ENCODE data around the gene C6orf136. TPM values are rescaled to one million over a fixed set of nuclear protein-coding genes. Genes with fewer than 3 reads are reported as not detected.
A peak's percentile ranks its signal among the peaks of the same experiment; 100 is the strongest.

Gene C6orf136
- total RNA-seq, 1 experiment from 2014 or later = 25.4 TPM

DNA sequence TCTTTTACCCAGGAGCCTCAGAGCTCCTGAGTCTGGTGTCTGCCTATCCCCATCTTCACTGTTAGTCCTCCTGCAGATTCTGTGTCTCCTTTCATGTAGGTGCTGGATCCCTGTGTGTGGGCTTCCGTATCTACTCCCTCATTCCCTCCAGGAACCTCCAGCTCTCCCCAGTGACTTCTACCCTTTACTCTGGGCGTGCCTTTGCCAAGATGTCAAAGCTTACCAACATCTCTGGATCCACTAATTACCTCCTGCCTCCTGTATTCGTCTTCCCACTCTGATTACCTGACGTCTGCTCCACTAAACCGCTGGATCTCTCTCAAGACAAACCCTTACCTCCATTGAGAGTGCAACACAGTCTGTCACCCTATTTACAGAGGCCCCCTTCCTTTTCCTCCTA is 2.2 kb upstream of the C6orf136 start:
- Histone ChIP-seq H3K9me3 (no peaks in the 10 kb centered on the region), H3K36me3 (ENCODE audit: control insufficient read depth, insufficient read depth, low read length) (peaks cover 3% of the 10 kb centered on the region), H3K4me3 (ENCODE audit: low read depth, low read length) (no peak overlapping the region), H3K27me3 (replicated peaks; ENCODE audit: control insufficient read depth, insufficient read depth, low read length) (no peaks in the 10 kb centered on the region), H3K4me1 (peaks cover 4% of the 10 kb centered on the region; the same call in 1 of the 2 replicates)
- BruUV-seq (replicated peaks) = no TSS peak
- H3K27me3 Mint-ChIP-seq (ENCODE audit: insufficient read depth, unreplicated experiment) = no peaks in the 10 kb centered on the region
- ChIA-PET POLR2A (interaction anchor here (0.6 kb wide), 1 partner anchor 177 kb away, joined by 4 read pairs; no protein-coding TSS in a partner anchor), CTCF (interaction anchor here (0.6 kb wide), 1 partner anchor 487 kb away, joined by 7 read pairs; no protein-coding TSS in a partner anchor)
- H3K27ac Mint-ChIP-seq (ENCODE audit: unreplicated experiment) = no peak overlapping the region
- intact Hi-C loops (cut with micrococcal nuclease; ENCODE audit: unreplicated experiment) = no loop called here
- no peak for DNase-seq
- H3K4me3 Mint-ChIP-seq (ENCODE audit: unreplicated experiment) = no peak overlapping the region
- H3K4me1 Mint-ChIP-seq (ENCODE audit: low read depth, unreplicated experiment) = peaks cover 25% of the 10 kb centered on the region
- H3K36me3 Mint-ChIP-seq (ENCODE audit: insufficient read depth, unreplicated experiment) = peaks cover 53% of the 10 kb centered on the region
- TF ChIP-seq, protein P1, sequence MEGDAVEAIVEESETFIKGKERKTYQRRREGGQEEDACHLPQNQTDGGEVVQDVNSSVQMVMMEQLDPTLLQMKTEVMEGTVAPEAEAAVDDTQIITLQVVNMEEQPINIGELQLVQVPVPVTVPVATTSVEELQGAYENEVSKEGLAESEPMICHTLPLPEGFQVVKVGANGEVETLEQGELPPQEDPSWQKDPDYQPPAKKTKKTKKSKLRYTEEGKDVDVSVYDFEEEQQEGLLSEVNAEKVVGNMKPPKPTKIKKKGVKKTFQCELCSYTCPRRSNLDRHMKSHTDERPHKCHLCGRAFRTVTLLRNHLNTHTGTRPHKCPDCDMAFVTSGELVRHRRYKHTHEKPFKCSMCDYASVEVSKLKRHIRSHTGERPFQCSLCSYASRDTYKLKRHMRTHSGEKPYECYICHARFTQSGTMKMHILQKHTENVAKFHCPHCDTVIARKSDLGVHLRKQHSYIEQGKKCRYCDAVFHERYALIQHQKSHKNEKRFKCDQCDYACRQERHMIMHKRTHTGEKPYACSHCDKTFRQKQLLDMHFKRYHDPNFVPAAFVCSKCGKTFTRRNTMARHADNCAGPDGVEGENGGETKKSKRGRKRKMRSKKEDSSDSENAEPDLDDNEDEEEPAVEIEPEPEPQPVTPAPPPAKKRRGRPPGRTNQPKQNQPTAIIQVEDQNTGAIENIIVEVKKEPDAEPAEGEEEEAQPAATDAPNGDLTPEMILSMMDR (IDR thresholded peaks at IDR 0.05; ENCODE audit: insufficient read depth in 1 of 2, low read depth in 1 of 2, low read length in 1 of 2, severe bottlenecking in 1 of 2, unreplicated experiment in 1 of 2) = no peak
- H3K9me3 Mint-ChIP-seq (ENCODE audit: unreplicated experiment) = no peaks in the 10 kb centered on the region

DNA sequence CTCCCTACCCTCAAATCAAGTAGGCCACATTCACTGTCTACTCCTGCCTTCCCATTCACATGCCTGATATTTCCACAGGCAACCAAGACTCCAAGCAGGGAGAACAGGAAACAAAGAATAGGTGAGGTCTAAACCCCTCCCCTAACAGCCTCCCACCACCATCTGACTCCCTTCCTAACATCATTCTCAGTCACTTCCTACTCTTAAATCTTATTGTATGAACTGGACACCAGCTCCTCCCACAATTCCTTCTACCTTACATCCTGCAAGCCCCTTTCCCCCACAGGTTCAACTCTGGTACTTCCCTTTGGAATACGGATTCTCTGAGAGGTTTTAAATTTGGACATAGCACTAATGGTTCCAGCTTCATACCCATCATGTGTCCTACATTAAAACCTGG is 944 bp upstream of the C6orf136 start:
- TF ChIP-seq, protein P1 (IDR thresholded peaks at IDR 0.05; ENCODE audit: insufficient read depth in 1 of 2, low read depth in 1 of 2, low read length in 1 of 2, severe bottlenecking in 1 of 2, unreplicated experiment in 1 of 2) = no peak
- Mint-ChIP-seq H3K4me3 (ENCODE audit: unreplicated experiment) (peak overlapping the region; percentile 82), H3K9me3 (ENCODE audit: unreplicated experiment) (no peaks in the 10 kb centered on the region), H3K36me3 (ENCODE audit: insufficient read depth, unreplicated experiment) (peaks cover 49% of the 10 kb centered on the region), H3K4me1 (ENCODE audit: low read depth, unreplicated experiment) (peaks cover 22% of the 10 kb centered on the region), H3K27me3 (ENCODE audit: insufficient read depth, unreplicated experiment) (no peaks in the 10 kb centered on the region), H3K27ac (ENCODE audit: unreplicated experiment) (peak overlapping the region; percentile 67)
- H3K4me1 ChIP-seq = peaks cover 4% of the 10 kb centered on the region; the same call in 1 of the 2 replicates
- POLR2A ChIA-PET = interaction anchor here (1.1 kb wide), 1 partner anchor 75 kb away, joined by 3 read pairs; the partner anchor contains the start of gene ABCF1
- H3K4me3 ChIP-seq (ENCODE audit: low read depth, low read length) = no peak overlapping the region
- DNase-seq = no peak
- BruUV-seq (replicated peaks) = no TSS peak
- H3K36me3 ChIP-seq (ENCODE audit: control insufficient read depth, insufficient read depth, low read length) = peaks cover 2% of the 10 kb centered on the region
- H3K9me3 ChIP-seq = no peaks in the 10 kb centered on the region
- CTCF ChIA-PET = no interaction called here
- no peaks in the 10 kb centered on the region for H3K27me3 ChIP-seq (replicated peaks; ENCODE audit: control insufficient read depth, insufficient read depth, low read length)
- intact Hi-C loops (cut with micrococcal nuclease; ENCODE audit: unreplicated experiment) = loop anchor here (2.0 kb wide), 2 partner anchors 27 to 77 kb away; partner anchors contain the start of gene DHX16

DNA sequence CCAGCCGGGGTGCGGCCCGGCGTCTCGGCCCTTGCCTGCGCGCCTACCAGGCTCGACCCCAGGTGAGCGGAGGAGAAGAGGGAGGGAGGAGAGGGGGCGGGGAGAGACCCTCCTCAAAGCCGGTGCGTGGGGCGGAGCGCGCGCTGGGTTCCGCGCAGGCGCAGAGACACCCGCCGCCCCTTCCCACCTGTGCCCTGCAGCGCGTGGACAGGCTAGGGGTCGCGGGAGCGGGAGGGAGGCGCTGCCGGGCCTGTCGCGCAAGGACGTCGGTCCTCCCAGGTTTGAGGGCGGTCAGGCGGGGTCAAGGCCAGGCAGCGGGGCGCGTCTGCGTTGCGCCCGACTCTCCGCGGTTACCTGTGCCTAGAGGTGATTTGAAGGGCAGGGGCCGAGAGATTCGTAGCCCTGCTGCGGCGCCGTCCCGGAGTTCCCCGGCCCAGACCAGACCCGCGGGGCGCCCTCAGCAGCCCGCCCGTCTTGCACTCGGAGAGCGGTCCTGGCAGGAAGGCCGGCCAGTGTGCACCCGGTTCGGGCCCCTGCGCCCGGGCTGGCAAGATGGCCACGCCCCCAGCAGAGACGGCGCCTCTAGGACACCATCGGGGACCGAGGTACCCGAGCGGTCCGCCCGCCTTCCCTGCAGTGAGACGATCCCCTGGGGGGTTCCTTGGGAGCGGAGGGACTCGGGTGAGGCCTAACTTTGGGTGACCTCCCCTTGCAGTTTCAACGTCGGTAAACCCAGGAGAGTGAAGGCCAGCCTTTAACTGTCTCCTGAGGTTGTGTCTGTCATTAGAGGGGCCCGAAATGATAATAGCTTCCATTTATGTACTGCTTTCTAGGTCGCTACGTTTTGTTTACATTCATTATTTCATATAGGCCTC is 546 bp downstream of the C6orf136 start:
- Histone ChIP-seq H3K4me1 (no peaks in the 10 kb centered on the region), H3K4me3 (ENCODE audit: low read depth, low read length) (peak overlapping the region; percentile 83), H3K9me3 (no peaks in the 10 kb centered on the region), H3K27me3 (replicated peaks; ENCODE audit: control insufficient read depth, insufficient read depth, low read length) (no peaks in the 10 kb centered on the region), H3K36me3 (ENCODE audit: control insufficient read depth, insufficient read depth, low read length) (peaks cover 2% of the 10 kb centered on the region; the same call in 1 of the 2 replicates)
- Mint-ChIP-seq H3K27ac (ENCODE audit: unreplicated experiment) (peak overlapping the region; percentile 67), H3K27me3 (ENCODE audit: insufficient read depth, unreplicated experiment) (no peaks in the 10 kb centered on the region), H3K36me3 (ENCODE audit: insufficient read depth, unreplicated experiment) (peaks cover 61% of the 10 kb centered on the region), H3K4me3 (ENCODE audit: unreplicated experiment) (peak overlapping the region; percentile 82), H3K9me3 (ENCODE audit: unreplicated experiment) (no peaks in the 10 kb centered on the region), H3K4me1 (ENCODE audit: low read depth, unreplicated experiment) (peaks cover 12% of the 10 kb centered on the region)
- DNase-seq = peak; percentile 78 to 88
- TF ChIP-seq, protein P1 (IDR thresholded peaks at IDR 0.05; ENCODE audit: insufficient read depth in 1 of 2, low read depth in 1 of 2, low read length in 1 of 2, severe bottlenecking in 1 of 2, unreplicated experiment in 1 of 2) = no peak
- intact Hi-C loops (cut with micrococcal nuclease; ENCODE audit: unreplicated experiment) = loop anchor here (1.0 to 2.0 kb wide), 3 partner anchors 25 to 75 kb away; partner anchors contain the start of genes DHX16, MRPS18B and PPP1R10
- no TSS peak for BruUV-seq (replicated peaks)
- POLR2A ChIA-PET = interaction anchor here (0.6 to 1.0 kb wide), 2 partner anchors 13 to 70 kb away, joined by 5 to 9 read pairs; partner anchors contain the start of gene MDC1
- CTCF ChIA-PET = no interaction called here
